ENCODE data around the gene SNX27. TPM values are rescaled to one million over a fixed set of nuclear protein-coding genes. Genes with fewer than 3 reads are reported as not detected.

Gene SNX27
- total RNA-seq, 1 donor from 2014 or later, result 30.6 TPM

- DNase-seq (ENCODE audit: missing footprints) (no peak), ATAC-seq (no peak)
- intact Hi-C loops (cut with DNase I), result no loop called here
These were observed 72.3 kb downstream of the SNX27 start for GRCh38 chr1:151684128-151684527.

GRCh38 chr1:151686561-151686960, 74.7 kb downstream of the SNX27 start:
- DNase-seq (ENCODE audit: missing footprints) (no peak), ATAC-seq (no peak)
- intact Hi-C loops (cut with DNase I), result no loop called here

GRCh38 chr1:151689494-151689893, 77.6 kb downstream of the SNX27 start:
- peak; percentile 10 for ATAC-seq
- intact Hi-C loops (cut with DNase I), result no loop called here
- DNase-seq (ENCODE audit: missing footprints), result no peak

- intact Hi-C loops (cut with DNase I), result loop anchor here (2.0 kb wide), 1 partner anchor 43 kb away; no protein-coding TSS in a partner anchor
- DNase-seq (ENCODE audit: missing footprints) (no peak), ATAC-seq (no peak)
These were observed 80.4 kb downstream of the SNX27 start for GRCh38 chr1:151692226-151692625.

GRCh38 chr1:151693057-151693651, 81.3 kb downstream of the SNX27 start:
- DNase-seq (ENCODE audit: missing footprints) (no peak), ATAC-seq (peak; percentile 34)
- intact Hi-C loops (cut with DNase I), result loop anchor here (2.0 kb wide), 1 partner anchor 42 kb away; no protein-coding TSS in a partner anchor

- DNase-seq (ENCODE audit: missing footprints), result no peak
- no peak for ATAC-seq
- intact Hi-C loops (cut with DNase I), result no loop called here
These were observed 89.7 kb downstream of the SNX27 start for GRCh38 chr1:151701515-151701914.

GRCh38 chr1:151702936-151703335, 91.1 kb downstream of the SNX27 start:
- ATAC-seq, result no peak
- no peak for DNase-seq (ENCODE audit: missing footprints)
- intact Hi-C loops (cut with DNase I), result no loop called here

GRCh38 chr1:151703813-151704212, 92.0 kb downstream of the SNX27 start:
- ATAC-seq (no peak), DNase-seq (ENCODE audit: missing footprints) (no peak)
- intact Hi-C loops (cut with DNase I), result no loop called here

GRCh38 chr1:151704246-151704645, 92.4 kb downstream of the SNX27 start:
- ATAC-seq (no peak), DNase-seq (ENCODE audit: missing footprints) (no peak)
- intact Hi-C loops (cut with DNase I), result no loop called here

GRCh38 chr1:151705146-151705545, 93.3 kb downstream of the SNX27 start:
- intact Hi-C loops (cut with DNase I), result no loop called here
- ATAC-seq, result no peak
- no peak for DNase-seq (ENCODE audit: missing footprints)

GRCh38 chr1:151705753-151706463, 94.1 kb downstream of the SNX27 start:
- intact Hi-C loops (cut with DNase I), result no loop called here
- DNase-seq (ENCODE audit: missing footprints) (no peak), ATAC-seq (no peak)

- ATAC-seq, result no peak
- no peak for DNase-seq (ENCODE audit: missing footprints)
- intact Hi-C loops (cut with DNase I), result no loop called here
These were observed 94.9 kb downstream of the SNX27 start for GRCh38 chr1:151706464-151707415.

- DNase-seq (ENCODE audit: missing footprints), result no peak
These were observed 95.8 kb downstream of the SNX27 start for GRCh38 chr1:151707541-151708065.

GRCh38 chr1:151708891-151709290, 97.0 kb downstream of the SNX27 start:
- intact Hi-C loops (cut with DNase I), result no loop called here
- ATAC-seq (no peak), DNase-seq (ENCODE audit: missing footprints) (no peak)

More at GRCh38 chr1:151707541-151708065, 95.8 kb downstream of the SNX27 start:
- intact Hi-C loops (cut with DNase I), result no loop called here
- ATAC-seq, result no peak

GRCh38 chr1:151710187-151710840, 98.5 kb downstream of the SNX27 start:
- ATAC-seq (no peak), DNase-seq (ENCODE audit: missing footprints) (no peak)
- intact Hi-C loops (cut with DNase I), result no loop called here

GRCh38 chr1:151711044-151711800, 99.4 kb downstream of the SNX27 start:
- no peak for ATAC-seq
- no peak for DNase-seq (ENCODE audit: missing footprints)
- intact Hi-C loops (cut with DNase I), result no loop called here

- ATAC-seq, result no peak
- intact Hi-C loops (cut with DNase I), result no loop called here
- DNase-seq (ENCODE audit: missing footprints), result no peak
These were observed 100.1 kb downstream of the SNX27 start for GRCh38 chr1:151711951-151712350.

- DNase-seq (ENCODE audit: missing footprints), result no peak
- intact Hi-C loops (cut with DNase I), result no loop called here
- ATAC-seq, result no peak
These were observed 101.2 kb downstream of the SNX27 start for GRCh38 chr1:151713044-151713443.

All from Right ventricle myocardium inferior (tissue), 1 donor.